ENCODE results near the gene RNF115.

- TF ChIP-seq POLR2A (IDR thresholded peaks at IDR 0.05; ENCODE audit: low read depth, low read length), result no peak
- no peak for TF ChIP-seq POLR2AphosphoS5 (IDR thresholded peaks at IDR 0.05; ENCODE audit: insufficient read depth, low read depth, low read length)
- TF ChIP-seq CTCF (IDR thresholded peaks at IDR 0.05; ENCODE audit: extremely low read depth in 1 of 2, insufficient read depth in 1 of 2, low read depth in 1 of 2, low read length in 2 of 2), result no peak
- TF ChIP-seq MAX (IDR thresholded peaks at IDR 0.05; ENCODE audit: insufficient read depth, insufficient read length), result no peak
- TF ChIP-seq EZH2 (IDR thresholded peaks at IDR 0.05; ENCODE audit: borderline replicate concordance, low read depth, low read length, severe bottlenecking), result no peak
- no peak for TF ChIP-seq JUN (IDR thresholded peaks at IDR 0.05; ENCODE audit: borderline replicate concordance, insufficient read depth, insufficient read length, low read depth)
Measured at GRCh38 chr1:145773423-145773822, 50.5 kb downstream of the RNF115 start.
